Measurements from ENCODE around the gene SHH.

- TF ChIP-seq CTCF (conservative IDR thresholded peaks at IDR 0.05; ENCODE audit: low read length) (no peak), EZH2phosphoT487 (IDR thresholded peaks at IDR 0.05; ENCODE audit: borderline replicate concordance) (no peak)
Measured at GRCh38 chr7:155850766-155851678, 38.8 kb upstream of the SHH start.

All from Loucy (cell line).